SK-N-SH (cell line): Measurements from ENCODE around the gene KRT24. TPM values are rescaled to one million over a fixed set of nuclear protein-coding genes. Genes with fewer than 3 reads are reported as not detected.

Source experiments
- CTCF ChIA-PET: fragments of 300-600, 350-600 bp; formaldehyde crosslinking; extraction: SDS; loops from one replicate; lab custom pipeline; 2021; lab: Yijun Ruan, JAX
- POLR2A ChIA-PET: fragments of 350-600 bp; sonication (Branson Sonifier 250); formaldehyde crosslinking; extraction: SDS; loops from one replicate; lab custom pipeline; 2020; ENCODE audit warnings: antibody characterized with exemption, inconsistent platforms; lab: Yijun Ruan, JAX
- DNase-seq: peaks from one replicate; pipeline ENCODE4 v3.0.0; 2012
- H2AFZ ChIP-seq: fragments of 200-600 bp; sonication (generic); 2 replicates; pipeline ENCODE4 v1.8.1; 2016; ENCODE audit warnings: antibody characterized with exemption, mild to moderate bottlenecking, low read depth
- H3F3A ChIP-seq: fragments of 200-600 bp; sonication (generic); replicated peaks from 2 replicates; pipeline ENCODE3; 2016; ENCODE audit warnings: antibody characterized with exemption, mild to moderate bottlenecking; ENCODE audit not compliant: insufficient read depth
- H3K27ac ChIP-seq, 2 experiments: fragments of 200-500 bp in 1 of 2; fragments of 200-600 bp in 1 of 2; sonication (Bioruptor generic) in 1 of 2; sonication (generic), shearing (Covaris generic) in 1 of 2; 2 replicates each; pipeline versions ENCODE4 v1.5.1 to v1.6.1; 2014 to 2016; ENCODE audit warnings: low read depth in 2 of 2, inconsistent platforms in 1 of 2, low read length in 1 of 2, mild to moderate bottlenecking in 1 of 2, mixed read lengths in 1 of 2
- H3K27me3 ChIP-seq: fragments of 200-600 bp; sonication (generic), shearing (Covaris generic); 2 replicates; pipeline ENCODE4 v1.6.1; 2016; ENCODE audit warnings: mixed run types; ENCODE audit not compliant: insufficient read depth
- H3K36me3 ChIP-seq, 2 experiments: fragments of 200-500 bp in 1 of 2; fragments of 200-600 bp in 1 of 2; sonication (Bioruptor generic) in 1 of 2; sonication (generic) in 1 of 2; replicated peaks in 1 of 2; 2 replicates each; pipeline versions ENCODE3 to v1.5.1; 2014 to 2016; ENCODE audit warnings: low read length in 1 of 2, mild to moderate bottlenecking in 1 of 2; ENCODE audit not compliant: insufficient read depth in 2 of 2, control insufficient read depth in 1 of 2
- H3K4me1 ChIP-seq, 2 experiments: fragments of 200-500 bp in 1 of 2; fragments of 200-600 bp in 1 of 2; sonication (Bioruptor generic) in 1 of 2; sonication (generic), shearing (Covaris generic) in 1 of 2; 2 replicates each; pipeline versions ENCODE4 v1.5.1 to v1.6.1; 2014 to 2016; ENCODE audit warnings: low read depth in 1 of 2, low read length in 1 of 2, mixed run types in 1 of 2; ENCODE audit not compliant: insufficient read depth in 2 of 2, control insufficient read depth in 1 of 2
- H3K4me2 ChIP-seq: fragments of 200-600 bp; sonication (generic), shearing (Covaris generic); 2 replicates; pipeline ENCODE4 v1.6.1; 2017; ENCODE audit warnings: mixed run types
- H3K4me3 ChIP-seq, 2 experiments: fragments of 200-500 bp in 1 of 2; fragments of 200-600 bp in 1 of 2; sonication (Bioruptor generic) in 1 of 2; sonication (generic), shearing (Covaris generic) in 1 of 2; 2 replicates each; pipeline versions ENCODE4 v1.5.1 to v1.8.1; 2014 to 2016; ENCODE audit warnings: low read depth in 2 of 2, inconsistent platforms in 1 of 2, low read length in 1 of 2, mild to moderate bottlenecking in 1 of 2, mixed read lengths in 1 of 2, moderate library complexity in 1 of 2
- H3K79me2 ChIP-seq: fragments of 200-600 bp; sonication (generic); 2 replicates; pipeline ENCODE4 v1.8.1; 2017; ENCODE audit warnings: mild to moderate bottlenecking; ENCODE audit not compliant: insufficient read depth
- H3K9ac ChIP-seq: fragments of 200-600 bp; sonication (generic); 2 replicates; pipeline ENCODE4 v1.6.1; 2017; ENCODE audit warnings: mixed run types
- H3K9me2 ChIP-seq: fragments of 200-600 bp; sonication (generic); 2 replicates; pipeline ENCODE4 v1.6.1; 2017; ENCODE audit warnings: mixed run types
- H3K9me3 ChIP-seq: fragments of 200-600 bp; sonication (generic); 2 replicates; pipeline ENCODE4 v1.6.1; 2017; ENCODE audit warnings: mixed run types, mild to moderate bottlenecking, moderate library complexity
- H4K20me1 ChIP-seq: fragments of 200-600 bp; sonication (generic); 2 replicates; pipeline ENCODE4 v1.6.1; 2017; ENCODE audit warnings: mild to moderate bottlenecking, mixed run types; ENCODE audit not compliant: insufficient read depth
- EZH2phosphoT487 ChIP-seq: fragments of 200-600 bp; sonication (generic); IDR thresholded peaks from 2 replicates; pipeline ENCODE4 v1.6.1; 2017; ENCODE audit warnings: low read depth, mixed run types, mild to moderate bottlenecking, antibody characterized with exemption, moderate library complexity, borderline replicate concordance
- FOXM1 ChIP-seq: IDR thresholded peaks from 2 replicates; pipeline ENCODE4 v1.4.0; 2012; ENCODE audit warnings: low read depth, mild to moderate bottlenecking
- GABPA ChIP-seq: IDR thresholded peaks from 2 replicates; pipeline ENCODE4 v1.4.0; 2012; ENCODE audit warnings: low read depth, mild to moderate bottlenecking
- MEF2A ChIP-seq: IDR thresholded peaks from 2 replicates; pipeline ENCODE4 v1.4.0; 2012; ENCODE audit warnings: low read depth, borderline replicate concordance
- NRF1 ChIP-seq: IDR thresholded peaks from 2 replicates; pipeline ENCODE4 v1.6.1; 2012; ENCODE audit warnings: low read depth, mild to moderate bottlenecking, low read length
- RCOR1 ChIP-seq: fragments of 150-350 bp; IDR thresholded peaks from 2 replicates; pipeline ENCODE4 v1.6.1; 2017; ENCODE audit warnings: antibody characterized with exemption, low read length
- RFX5 ChIP-seq: IDR thresholded peaks from 2 replicates; pipeline ENCODE4 v1.6.1; 2012; ENCODE audit warnings: mild to moderate bottlenecking, improper control_type of control experiment, low read length
- SMC3 ChIP-seq: IDR thresholded peaks from 2 replicates; pipeline ENCODE4 v1.6.1; 2012; ENCODE audit warnings: low read depth, low read length, improper control_type of control experiment
- TCF12 ChIP-seq: IDR thresholded peaks from 2 replicates; pipeline ENCODE4 v1.4.0; 2012
- TEAD4 ChIP-seq: IDR thresholded peaks from 2 replicates; pipeline ENCODE4 v1.4.0; 2012; ENCODE audit warnings: mild to moderate bottlenecking, borderline replicate concordance; ENCODE audit not compliant: insufficient read depth
- YY1 ChIP-seq: IDR thresholded peaks from 2 replicates; pipeline ENCODE4 v1.4.0; 2012; ENCODE audit warnings: low read depth, mild to moderate bottlenecking
- WGBS: methylation state at CpG from one replicate; pipeline ENCODE4 v1.1.6; 2017; ENCODE audit warnings: low lambda C conversion rate; 5-methylcytosine and 5-hydroxymethylcytosine counted together
- polyA plus RNA-seq, 3 experiments: library from polyadenylated mRNA; depleted of rRNA; stranded (reverse); fragments of >200 nt; gene quantifications; 2 replicates each; pipeline ENCODE4 v1.2.3, GENCODE V29; 2012
- TF ChIP-seq, protein P1 (sequence below): IDR thresholded peaks from 2 replicates; pipeline ENCODE4 v1.4.0; 2012; ENCODE audit warnings: low read depth
- TF ChIP-seq, protein P2 (sequence below): fragments of 200-600 bp; sonication (generic); IDR thresholded peaks from 2 replicates; pipeline ENCODE4 v1.6.1; 2017; ENCODE audit warnings: antibody characterized with exemption, mild to moderate bottlenecking, moderate library complexity
- TF ChIP-seq, protein P3 (sequence below): fragments of 150-350 bp; IDR thresholded peaks from 2 replicates; pipeline ENCODE4 v1.6.1; 2016; ENCODE audit warnings: mild to moderate bottlenecking, low read depth, low read length
- TF ChIP-seq, protein P4 (sequence below): IDR thresholded peaks from 2 replicates; pipeline ENCODE4 v1.6.1; 2012; ENCODE audit warnings: mild to moderate bottlenecking, low read depth, low read length, moderate library complexity

The KRT24 gene
- polyA plus RNA-seq, 1 of the 3 experiments (the other 2 are of a cell fraction), result not detected

DNA sequence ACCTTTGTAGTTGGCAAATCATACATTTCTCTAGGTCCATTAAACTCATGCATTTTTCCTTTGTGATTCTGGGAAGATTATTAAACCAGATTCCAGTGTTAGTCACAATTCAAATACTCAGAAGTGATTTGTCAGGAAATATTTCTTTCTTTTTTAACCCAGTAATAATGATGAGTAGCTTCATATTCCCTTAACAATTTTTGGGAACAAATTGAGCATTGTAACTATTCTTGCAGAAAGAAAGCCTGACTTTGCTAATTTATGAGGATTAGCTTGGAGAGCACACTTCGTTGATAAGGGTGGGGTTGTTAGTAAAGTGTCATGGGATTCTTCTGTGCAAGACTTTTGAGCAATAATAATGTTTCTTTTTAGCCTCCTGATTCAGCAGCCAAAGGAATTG is 18.7 kb upstream of the KRT24 start:
- H3K4me1 ChIP-seq, result no peaks in the 10 kb centered on the region; a peak in 1 of 4 replicates
- POLR2A ChIA-PET, result no interaction called here
- H3K9ac ChIP-seq, result no peak overlapping the region
- peaks cover 38% of the 10 kb centered on the region; the same call in 1 of the 2 replicates for H3K27me3 ChIP-seq
- no peak overlapping the region for H3K4me2 ChIP-seq
- no peaks in the 10 kb centered on the region for H3K36me3 ChIP-seq
- 0% methylated on average over 1 of the region's 1 CpG for WGBS
- H3K9me2 ChIP-seq, result no peaks in the 10 kb centered on the region
- H3K4me3 ChIP-seq, result no peak overlapping the region
- DNase-seq, result no peak
- no peaks in the 10 kb centered on the region for H4K20me1 ChIP-seq
- no peaks in the 10 kb centered on the region for H3K9me3 ChIP-seq
- TF ChIP-seq YY1, result no peak
- TF ChIP-seq SMC3, result no peak
- no peak for TF ChIP-seq FOXM1
- TF ChIP-seq, protein P1, sequence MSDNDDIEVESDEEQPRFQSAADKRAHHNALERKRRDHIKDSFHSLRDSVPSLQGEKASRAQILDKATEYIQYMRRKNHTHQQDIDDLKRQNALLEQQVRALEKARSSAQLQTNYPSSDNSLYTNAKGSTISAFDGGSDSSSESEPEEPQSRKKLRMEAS, result no peak
- no peak for TF ChIP-seq NRF1
- no peak for TF ChIP-seq MEF2A
- no peak for TF ChIP-seq TEAD4
- TF ChIP-seq, protein P2, sequence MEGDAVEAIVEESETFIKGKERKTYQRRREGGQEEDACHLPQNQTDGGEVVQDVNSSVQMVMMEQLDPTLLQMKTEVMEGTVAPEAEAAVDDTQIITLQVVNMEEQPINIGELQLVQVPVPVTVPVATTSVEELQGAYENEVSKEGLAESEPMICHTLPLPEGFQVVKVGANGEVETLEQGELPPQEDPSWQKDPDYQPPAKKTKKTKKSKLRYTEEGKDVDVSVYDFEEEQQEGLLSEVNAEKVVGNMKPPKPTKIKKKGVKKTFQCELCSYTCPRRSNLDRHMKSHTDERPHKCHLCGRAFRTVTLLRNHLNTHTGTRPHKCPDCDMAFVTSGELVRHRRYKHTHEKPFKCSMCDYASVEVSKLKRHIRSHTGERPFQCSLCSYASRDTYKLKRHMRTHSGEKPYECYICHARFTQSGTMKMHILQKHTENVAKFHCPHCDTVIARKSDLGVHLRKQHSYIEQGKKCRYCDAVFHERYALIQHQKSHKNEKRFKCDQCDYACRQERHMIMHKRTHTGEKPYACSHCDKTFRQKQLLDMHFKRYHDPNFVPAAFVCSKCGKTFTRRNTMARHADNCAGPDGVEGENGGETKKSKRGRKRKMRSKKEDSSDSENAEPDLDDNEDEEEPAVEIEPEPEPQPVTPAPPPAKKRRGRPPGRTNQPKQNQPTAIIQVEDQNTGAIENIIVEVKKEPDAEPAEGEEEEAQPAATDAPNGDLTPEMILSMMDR, result no peak
- TF ChIP-seq, protein P3, sequence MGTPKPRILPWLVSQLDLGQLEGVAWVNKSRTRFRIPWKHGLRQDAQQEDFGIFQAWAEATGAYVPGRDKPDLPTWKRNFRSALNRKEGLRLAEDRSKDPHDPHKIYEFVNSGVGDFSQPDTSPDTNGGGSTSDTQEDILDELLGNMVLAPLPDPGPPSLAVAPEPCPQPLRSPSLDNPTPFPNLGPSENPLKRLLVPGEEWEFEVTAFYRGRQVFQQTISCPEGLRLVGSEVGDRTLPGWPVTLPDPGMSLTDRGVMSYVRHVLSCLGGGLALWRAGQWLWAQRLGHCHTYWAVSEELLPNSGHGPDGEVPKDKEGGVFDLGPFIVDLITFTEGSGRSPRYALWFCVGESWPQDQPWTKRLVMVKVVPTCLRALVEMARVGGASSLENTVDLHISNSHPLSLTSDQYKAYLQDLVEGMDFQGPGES, result no peak
- no peak for TF ChIP-seq EZH2phosphoT487
- CTCF ChIA-PET, result interaction anchor here (1.6 kb wide), 1 partner anchor 22 kb away, joined by 4 read pairs; no protein-coding TSS in a partner anchor
- H3F3A ChIP-seq, result no peaks in the 10 kb centered on the region
- no peaks in the 10 kb centered on the region for H3K79me2 ChIP-seq
- H2AFZ ChIP-seq, result no peak overlapping the region
- H3K27ac ChIP-seq, result no peak overlapping the region

DNA sequence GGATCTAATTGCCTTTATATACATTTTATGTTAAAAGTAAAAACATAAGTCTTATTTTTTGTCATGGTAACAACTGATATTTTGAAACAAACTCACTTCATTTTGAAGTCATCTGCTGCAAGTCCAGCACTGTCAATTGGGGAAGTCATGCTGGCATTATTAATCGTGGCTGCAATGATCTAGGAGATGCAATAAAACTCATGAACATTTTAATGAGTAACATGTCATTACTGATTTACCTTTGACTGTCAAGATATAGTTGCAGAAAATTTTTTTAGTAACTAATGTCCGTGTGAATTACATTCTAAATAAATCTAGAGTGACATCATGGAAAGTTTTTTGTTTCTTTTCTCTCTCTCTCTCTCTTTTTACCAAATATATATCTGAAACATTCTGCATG is 17.3 kb upstream of the KRT24 start:
- DNase-seq, result no peak
- Histone ChIP-seq H3K9ac (no peak overlapping the region), H3K36me3 (no peaks in the 10 kb centered on the region), H3K79me2 (no peaks in the 10 kb centered on the region), H3K4me2 (no peak overlapping the region)
- TF ChIP-seq EZH2phosphoT487, result no peak
- no peak for TF ChIP-seq GABPA
- TF ChIP-seq, protein P4, sequence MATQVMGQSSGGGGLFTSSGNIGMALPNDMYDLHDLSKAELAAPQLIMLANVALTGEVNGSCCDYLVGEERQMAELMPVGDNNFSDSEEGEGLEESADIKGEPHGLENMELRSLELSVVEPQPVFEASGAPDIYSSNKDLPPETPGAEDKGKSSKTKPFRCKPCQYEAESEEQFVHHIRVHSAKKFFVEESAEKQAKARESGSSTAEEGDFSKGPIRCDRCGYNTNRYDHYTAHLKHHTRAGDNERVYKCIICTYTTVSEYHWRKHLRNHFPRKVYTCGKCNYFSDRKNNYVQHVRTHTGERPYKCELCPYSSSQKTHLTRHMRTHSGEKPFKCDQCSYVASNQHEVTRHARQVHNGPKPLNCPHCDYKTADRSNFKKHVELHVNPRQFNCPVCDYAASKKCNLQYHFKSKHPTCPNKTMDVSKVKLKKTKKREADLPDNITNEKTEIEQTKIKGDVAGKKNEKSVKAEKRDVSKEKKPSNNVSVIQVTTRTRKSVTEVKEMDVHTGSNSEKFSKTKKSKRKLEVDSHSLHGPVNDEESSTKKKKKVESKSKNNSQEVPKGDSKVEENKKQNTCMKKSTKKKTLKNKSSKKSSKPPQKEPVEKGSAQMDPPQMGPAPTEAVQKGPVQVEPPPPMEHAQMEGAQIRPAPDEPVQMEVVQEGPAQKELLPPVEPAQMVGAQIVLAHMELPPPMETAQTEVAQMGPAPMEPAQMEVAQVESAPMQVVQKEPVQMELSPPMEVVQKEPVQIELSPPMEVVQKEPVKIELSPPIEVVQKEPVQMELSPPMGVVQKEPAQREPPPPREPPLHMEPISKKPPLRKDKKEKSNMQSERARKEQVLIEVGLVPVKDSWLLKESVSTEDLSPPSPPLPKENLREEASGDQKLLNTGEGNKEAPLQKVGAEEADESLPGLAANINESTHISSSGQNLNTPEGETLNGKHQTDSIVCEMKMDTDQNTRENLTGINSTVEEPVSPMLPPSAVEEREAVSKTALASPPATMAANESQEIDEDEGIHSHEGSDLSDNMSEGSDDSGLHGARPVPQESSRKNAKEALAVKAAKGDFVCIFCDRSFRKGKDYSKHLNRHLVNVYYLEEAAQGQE, result no peak
- TF ChIP-seq, protein P2, result no peak
- TF ChIP-seq TCF12, result no peak
- no peak for TF ChIP-seq RCOR1
- no peak for TF ChIP-seq RFX5
- TF ChIP-seq, all 33 proteins: peak for 0
- Histone ChIP-seq H3K4me3 (no peak overlapping the region), H3K27me3 (peaks cover 44% of the 10 kb centered on the region; the same call in 1 of the 2 replicates), H4K20me1 (no peaks in the 10 kb centered on the region), H2AFZ (no peak overlapping the region), H3K9me3 (no peaks in the 10 kb centered on the region), H3K9me2 (no peaks in the 10 kb centered on the region), H3K4me1 (no peaks in the 10 kb centered on the region; a peak in 1 of 4 replicates), H3K27ac (no peak overlapping the region), H3F3A (no peaks in the 10 kb centered on the region)
- 7% methylated on average over 2 of the region's 2 CpGs for WGBS
- CTCF ChIA-PET, result no interaction called here
- POLR2A ChIA-PET, result no interaction called here
